HepG2 (cell line): ENCODE data around the gene CELA2B. TPM values are rescaled to one million over a fixed set of nuclear protein-coding genes. Genes with fewer than 3 reads are reported as not detected.

ENCODE experiments used
- ATAC-seq: fragments of 200-7000 bp; cut with Tn5 transposase; 3 replicates; pipeline ENCODE4 v1.9.1; 2020; ENCODE audit warnings: mild to moderate bottlenecking, moderate library complexity
- BruUV-seq: library from RNA; stranded (reverse); fragments of 400-500 nt; replicated peaks from 2 replicates; lab custom pipeline; 2021; lab: Mats Ljungman, UMichigan
- CTCF ChIA-PET: fragments of 300-600 bp; formaldehyde crosslinking; extraction: SDS; loops from one replicate; lab custom pipeline; 2021; ENCODE audit warnings: low total read pairs, inconsistent platforms, low intra/inter-chr PET ratio; lab: Yijun Ruan, JAX
- POLR2A ChIA-PET: fragments of 350-600 bp; sonication (Branson Sonifier 250); formaldehyde crosslinking; loops from one replicate; lab custom pipeline; 2020; ENCODE audit warnings: antibody characterized with exemption, inconsistent platforms; lab: Yijun Ruan, JAX
- DNase-seq: peaks from one replicate; pipeline ENCODE4 v3.0.0-alpha.2; 2015; ENCODE audit warnings: low spot score
- FAIRE-seq: peaks from 3 replicates; lab custom pipeline; 2011; peaks lifted over from hg19 to GRCh38; lab: Jason Lieb, UNC
- H2AFZ ChIP-seq: one replicate; pipeline ENCODE4 v1.6.1; 2011; ENCODE audit warnings: low read length, inconsistent platforms
- H3K27ac ChIP-seq: fragments of 300-600 bp; 3 replicates; pipeline ENCODE4 v1.8.0; 2011; ENCODE audit warnings: mixed run types, mild to moderate bottlenecking, mixed read lengths, low read length, inconsistent platforms; ENCODE audit not compliant: insufficient read depth; ENCODE audit errors: extremely low read length
- H3K27me3 ChIP-seq, 2 experiments: fragments of 200-600 bp in 1 of 2; 2 replicates in 1 of 2; 3 replicates in 1 of 2; pipeline versions ENCODE4 v1.6.0 to v1.8.0; 2011; ENCODE audit warnings: low read length in 2 of 2, mild to moderate bottlenecking in 2 of 2, moderate library complexity in 2 of 2, inconsistent platforms in 1 of 2; ENCODE audit not compliant: insufficient read depth in 2 of 2, control insufficient read depth in 1 of 2
- H3K36me3 ChIP-seq, 2 experiments: fragments of 200-600 bp in 1 of 2; replicated peaks in 1 of 2; 2 replicates in 1 of 2; 3 replicates in 1 of 2; pipeline versions ENCODE4 v1.5.1 to v1.8.0; 2011; ENCODE audit warnings: low read length in 2 of 2, inconsistent platforms in 1 of 2; ENCODE audit not compliant: insufficient read depth in 2 of 2, control insufficient read depth in 1 of 2
- H3K4me1 ChIP-seq: 2 replicates; pipeline ENCODE4 v1.5.1; 2012; ENCODE audit warnings: low read length, inconsistent platforms; ENCODE audit not compliant: insufficient read depth
- H3K4me2 ChIP-seq: 2 replicates; pipeline ENCODE4 v1.6.0; 2011; ENCODE audit warnings: low read depth, low read length, inconsistent platforms
- H3K4me3 ChIP-seq, 3 experiments: fragments of 200-600 bp in 1 of 3; sonication (generic), shearing (Covaris generic) in 1 of 3; replicated peaks in 1 of 3; 2 replicates each; pipeline ENCODE4 v1.5.1; 2011 to 2016; ENCODE audit warnings: low read length in 3 of 3, inconsistent platforms in 2 of 3, low read depth in 2 of 3, mild to moderate bottlenecking in 2 of 3, control low read depth in 1 of 3, mixed read lengths in 1 of 3; ENCODE audit not compliant: insufficient read depth in 1 of 3
- H3K79me2 ChIP-seq: one replicate; pipeline ENCODE4 v1.6.1; 2011; ENCODE audit warnings: low read length, inconsistent platforms; ENCODE audit not compliant: insufficient read depth
- H3K9ac ChIP-seq: 2 replicates; pipeline ENCODE4 v1.6.0; 2011; ENCODE audit warnings: mild to moderate bottlenecking, low read depth, low read length, inconsistent platforms; ENCODE audit not compliant: insufficient read depth
- H3K9me3 ChIP-seq: 2 replicates; pipeline ENCODE4 v1.5.1; 2012; ENCODE audit warnings: mild to moderate bottlenecking, low read length
- H4K20me1 ChIP-seq: 2 replicates; pipeline ENCODE4 v1.6.0; 2011; ENCODE audit warnings: inconsistent platforms, mild to moderate bottlenecking, low read length, moderate library complexity; ENCODE audit not compliant: insufficient read depth
- CEBPZ ChIP-seq: IDR thresholded peaks from 2 replicates; pipeline ENCODE4 v1.6.1; 2012; ENCODE audit warnings: low read length, improper control_type of control experiment
- CREBL2 ChIP-seq: sonication (generic); formaldehyde crosslinking; IDR thresholded peaks from 2 replicates; pipeline ENCODE4 v1.8.1; 2023; ENCODE audit warnings: missing genetic modification reagents, mild to moderate bottlenecking, borderline replicate concordance
- ELF1 ChIP-seq: sonication (generic); formaldehyde crosslinking; IDR thresholded peaks from 2 replicates; pipeline ENCODE4 v1.4.0; 2020; ENCODE audit warnings: missing genetic modification reagents
- HNRNPL ChIP-seq: fragments of 200-400 bp; formaldehyde crosslinking; IDR thresholded peaks from 2 replicates; pipeline ENCODE4 v1.6.1; 2017; ENCODE audit warnings: mild to moderate bottlenecking, low read depth, low read length
- MLX ChIP-seq: IDR thresholded peaks from 2 replicates; pipeline ENCODE4 v1.6.1; 2016
- PTBP1 ChIP-seq: fragments of 200-400 bp; formaldehyde crosslinking; IDR thresholded peaks from 2 replicates; pipeline ENCODE4 v1.6.1; 2018; ENCODE audit warnings: low read length, low read depth; ENCODE audit not compliant: poor library complexity, severe bottlenecking
- ZBTB40 ChIP-seq, 2 experiments: fragments of 450-650 bp in 1 of 2; sonication (generic) in 1 of 2; formaldehyde crosslinking in 1 of 2; IDR thresholded peaks; 2 replicates each; pipeline versions ENCODE4 v1.6.1 to v1.8.0; 2016 to 2022; ENCODE audit warnings: antibody characterized with exemption in 1 of 2, mild to moderate bottlenecking in 1 of 2, missing genetic modification reagents in 1 of 2
- ZNF790 ChIP-seq: sonication (generic); formaldehyde crosslinking; IDR thresholded peaks from 2 replicates; pipeline ENCODE4 v1.8.0; 2022; ENCODE audit warnings: missing genetic modification reagents, mild to moderate bottlenecking, borderline replicate concordance
- whole genome bisulfite sequencing: methylation state at CpG from one replicate; pipeline ENCODE4 v1.1.6; 2017; ENCODE audit warnings: low lambda C conversion rate; 5-methylcytosine and 5-hydroxymethylcytosine counted together
- in situ Hi-C: cut with HindIII; loops from 2 replicates; pipeline ENCODE4 v1.10.0; 2017; ENCODE audit warnings: low pct_unique_long_range_greater_than_20kb; ENCODE audit not compliant: extremely low pct_ligation_motif_present
- intact Hi-C: fragments of 100-400 bp; cut with micrococcal nuclease; formaldehyde crosslinking; loops from one replicate; pipeline ENCODE4 v1.10.0; 2022; ENCODE audit not compliant: unreplicated experiment
- polyA plus RNA-seq, 8 experiments: library from polyadenylated mRNA; depleted of rRNA in 3 of 8; stranded (reverse) in 7 of 8; unstranded in 1 of 8; fragments of >200 nt; fragmentation: Illumina TruSeq in 4 of 8; extraction: Trizol in 4 of 8; gene quantifications; 2 replicates each; pipeline versions ENCODE4 v1.2.1 to v1.2.3, GENCODE V29; 2011 to 2016; ENCODE audit warnings: low read depth in 4 of 8, missing spikeins in 1 of 8, mixed read lengths in 1 of 8; ENCODE audit not compliant: insufficient read depth in 1 of 8
- total RNA-seq, 5 experiments: library from RNA; depleted of rRNA; stranded (reverse); fragments of >200 nt; fragmentation: Illumina TruSeq; extraction: Trizol; gene quantifications; 2 replicates each; pipeline ENCODE4 v1.2.3, GENCODE V29; 2016; ENCODE audit warnings: low read depth in 1 of 5

CELA2B gene
- total and polyA plus RNA-seq, 2 of the 13 experiments (the other 11 are each of a cell fraction or from before 2014, with no cell fraction given) = not detected

GRCh38 chr1:15452866-15453571, 22.9 kb upstream of the CELA2B start (continued):
- peak; percentile 63 for TF ChIP-seq ZBTB40 (IDR thresholded peaks at IDR 0.05)
- TF ChIP-seq ZBTB40 (CRISPR knock-in tag; IDR thresholded peaks at IDR 0.05) = peak; percentile 96

- no peak overlapping the region for H3K9ac ChIP-seq
- in situ Hi-C loops = no loop called here
- 46% methylated on average over 8 of the region's 11 CpGs for WGBS
- no peak overlapping the region for H2AFZ ChIP-seq
- no peak overlapping the region for H3K4me2 ChIP-seq
- DNase-seq (no peak), FAIRE-seq (no peak), ATAC-seq (no peak)
- no TSS peak for BruUV-seq
- H3K79me2 ChIP-seq = no peaks in the 10 kb centered on the region
- POLR2A ChIA-PET = no interaction called here
- H4K20me1 ChIP-seq = no peaks in the 10 kb centered on the region
- no peak overlapping the region for H3K27ac ChIP-seq
- H3K9me3 ChIP-seq = no peaks in the 10 kb centered on the region
- H3K4me1 ChIP-seq = peaks cover 7% of the 10 kb centered on the region
- CTCF ChIA-PET = no interaction called here
- intact Hi-C loops = no loop called here
- H3K4me3 ChIP-seq = no peak overlapping the region
- no peaks in the 10 kb centered on the region; a peak in 1 of 5 replicates for H3K27me3 ChIP-seq
- H3K36me3 ChIP-seq = no peaks in the 10 kb centered on the region
- TF ChIP-seq MLX (CRISPR knock-in tag) (no peak), CEBPZ (no peak), HNRNPL (no peak), PTBP1 (no peak), CREBL2 (CRISPR knock-in tag) (no peak), ZNF790 (CRISPR knock-in tag) (no peak), ELF1 (no peak)
Observed at GRCh38 chr1:15453734-15454133, 22.2 kb upstream of the CELA2B start.
